HG03039 (cell line): ENCODE results near the gene COMMD3.

ENCODE experiments used
- ATAC-seq: cut with Tn5 transposase; IDR thresholded peaks from one replicate; pipeline ENCODE4 v1.9.1; 2021; ENCODE audit warnings: mild to moderate bottlenecking, moderate library complexity; ENCODE audit not compliant: unreplicated experiment

The COMMD3 gene

GRCh38 chr10:22319547-22319979 lies 3.4 kb downstream of the COMMD3 start:
- no peak for ATAC-seq

- no peak for ATAC-seq
These were observed 3.9 kb downstream of the COMMD3 start for GRCh38 chr10:22319980-22320558.

DNA sequence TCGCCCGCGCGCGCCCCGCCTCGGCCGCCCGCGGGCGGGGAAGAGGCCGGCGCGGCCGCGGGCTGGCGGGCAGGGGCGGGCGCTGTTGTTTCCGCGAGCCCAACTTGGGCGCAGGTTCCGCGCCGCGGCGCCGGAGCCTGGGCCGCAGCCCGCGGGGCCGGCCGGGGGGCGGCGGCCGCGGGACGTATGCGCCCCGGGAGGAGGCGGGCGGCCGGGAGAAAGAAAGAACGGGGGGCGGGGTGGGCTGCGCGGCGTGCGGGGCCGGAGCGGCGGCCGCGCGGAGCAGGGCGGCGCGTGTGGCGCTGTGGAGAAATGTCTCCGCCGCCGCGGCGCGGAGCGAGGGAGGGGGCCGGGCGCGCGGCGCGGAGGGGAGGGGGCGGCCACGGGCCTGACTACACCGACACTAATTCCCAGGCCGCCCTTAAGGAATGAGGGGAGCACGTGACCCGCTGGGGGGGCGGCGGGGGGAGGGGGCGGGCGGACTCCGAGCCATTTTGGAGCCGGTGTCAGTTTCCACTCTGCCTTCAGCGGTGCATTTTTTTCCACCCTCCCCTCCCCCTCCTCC lies 4.5 kb downstream of the COMMD3 start, which contains the start of gene BMI1:
Gene BMI1 (plus strand): TSS at position 509 of the 565 bp plus-strand sequence. CDS start 5,351 bp downstream, outside the sequence.
- peak; percentile 23 for ATAC-seq

- ATAC-seq: peak; percentile 21
These were observed 5.2 kb downstream of the COMMD3 start for GRCh38 chr10:22321156-22321923.

- ATAC-seq: no peak
These were observed 5.9 kb downstream of the COMMD3 start for GRCh38 chr10:22321924-22322640.

DNA sequence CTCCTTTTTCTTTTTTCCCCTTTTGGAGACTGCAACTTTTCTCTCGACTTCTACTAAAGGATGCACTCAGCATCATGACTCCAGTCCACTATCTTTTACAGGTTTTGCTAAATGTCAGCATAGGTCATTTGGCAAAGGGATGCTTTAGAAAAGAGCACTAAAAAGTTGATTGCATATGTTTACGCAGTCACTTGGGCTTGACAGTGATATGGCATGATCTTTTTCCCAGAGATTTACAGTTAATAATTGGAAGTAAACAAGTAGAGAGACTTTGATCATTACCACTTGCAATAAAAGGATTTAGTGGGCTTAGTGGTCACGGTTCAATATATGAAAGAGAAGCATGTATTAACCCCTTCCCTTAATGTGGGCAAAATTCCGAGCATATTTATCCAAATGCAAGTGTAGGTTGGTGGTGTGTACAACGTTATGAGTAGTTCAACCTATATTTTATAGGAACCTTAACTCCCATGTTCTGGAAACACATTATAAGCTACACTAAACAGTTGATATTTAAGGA lies 6.5 kb downstream of the COMMD3 start:
- no peak for ATAC-seq

- no peak for ATAC-seq
These were observed 7.5 kb downstream of the COMMD3 start for GRCh38 chr10:22323538-22324305.

DNA sequence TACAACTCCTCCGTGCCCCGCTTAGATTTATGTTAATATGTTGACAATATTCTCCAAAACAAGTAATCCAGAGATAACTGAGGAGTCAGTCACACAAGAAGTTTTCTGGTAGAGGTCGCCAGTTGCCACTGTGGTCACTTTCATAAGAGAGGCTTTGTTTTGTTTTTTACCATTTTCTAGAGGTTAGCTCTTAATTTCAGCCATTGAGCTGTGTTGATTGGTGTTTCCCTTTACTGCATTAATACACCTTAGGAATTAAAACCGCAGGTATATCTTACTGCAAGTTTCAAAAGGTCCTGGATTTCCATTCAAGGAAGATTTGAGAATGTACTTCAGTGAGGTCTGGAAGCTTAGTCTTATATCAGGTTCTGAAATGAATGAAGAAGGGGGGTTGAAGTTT lies 8.2 kb downstream of the COMMD3 start:
- no peak for ATAC-seq

GRCh38 chr10:22324893-22325271 lies 8.7 kb downstream of the COMMD3 start:
- ATAC-seq: no peak

DNA sequence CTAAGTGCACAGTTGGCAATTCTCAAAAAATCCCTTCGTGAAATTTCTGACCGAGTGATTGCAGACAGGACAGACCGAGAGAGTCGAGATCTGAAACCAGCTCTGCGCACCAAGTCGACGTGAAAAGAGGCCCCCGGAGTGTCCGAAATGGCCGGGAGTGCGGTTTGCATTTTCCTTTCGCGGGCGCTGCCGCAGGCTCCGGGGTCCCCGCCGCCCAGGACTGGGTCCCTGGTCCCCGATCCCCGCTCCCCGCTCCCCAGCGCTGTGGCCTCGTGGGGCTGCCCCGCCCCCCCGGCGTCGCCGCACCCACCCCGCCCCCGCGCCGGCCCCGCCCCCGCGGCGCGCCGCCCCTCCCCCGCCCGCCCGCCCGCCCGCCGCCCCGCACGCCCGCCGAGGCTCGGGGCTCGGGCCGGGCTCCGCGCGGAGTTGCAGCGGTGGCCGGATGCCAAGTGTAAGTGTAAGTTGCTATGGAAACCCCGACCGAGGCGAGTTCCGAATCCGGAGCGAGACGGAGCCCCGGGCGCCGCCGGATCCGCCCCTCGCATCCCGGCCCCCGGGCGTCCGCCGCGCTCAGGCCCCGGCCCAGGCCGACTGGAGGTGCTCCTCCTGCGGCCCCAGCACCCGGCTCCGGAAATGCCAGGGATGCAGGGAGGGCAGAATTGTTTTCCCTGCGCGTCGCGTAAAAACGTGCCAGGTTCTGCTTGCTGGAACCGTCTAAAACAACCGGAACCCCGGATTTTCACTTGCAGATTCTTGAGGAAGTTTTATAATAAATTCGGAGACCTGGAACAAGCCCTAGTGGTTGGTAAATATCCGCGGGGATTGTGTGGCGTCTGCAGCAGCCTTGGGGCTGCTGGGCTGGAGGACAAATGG lies 9.3 kb downstream of the COMMD3 start:
- ATAC-seq: peak; percentile 30

- ATAC-seq: no peak
These were observed 10.0 kb downstream of the COMMD3 start for GRCh38 chr10:22326145-22326702.

- ATAC-seq: no peak
These were observed 13.0 kb downstream of the COMMD3 start for GRCh38 chr10:22329150-22329549.

DNA sequence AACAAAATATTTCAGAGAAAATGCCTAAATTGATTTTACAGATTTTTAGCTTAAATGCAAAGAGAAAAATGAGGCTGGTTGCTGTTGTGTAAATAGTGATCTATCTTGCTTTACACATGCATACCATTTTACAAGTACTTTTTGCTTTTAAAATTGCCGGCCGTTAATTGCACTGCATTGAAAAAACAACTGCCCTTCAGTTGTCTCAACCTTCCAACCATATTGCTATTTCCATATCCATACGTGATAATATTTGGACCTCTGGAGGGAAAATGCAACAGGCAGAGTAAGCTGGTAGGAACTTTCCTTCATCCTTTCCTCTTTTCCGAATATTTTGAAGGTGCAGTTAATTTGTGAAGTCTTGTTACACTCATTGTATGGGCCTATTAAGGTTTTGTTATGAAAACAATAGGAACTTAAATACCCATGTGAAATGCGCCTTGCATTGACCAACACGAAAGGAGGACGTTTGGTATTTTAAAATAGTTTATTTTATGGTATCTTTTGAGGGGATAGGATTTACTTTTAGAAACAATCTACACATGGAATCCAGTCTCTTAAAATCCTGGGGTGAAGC lies 16.0 kb downstream of the COMMD3 start:
- ATAC-seq: no peak

- no peak for ATAC-seq
These were observed 17.2 kb downstream of the COMMD3 start for GRCh38 chr10:22333167-22333974.

DNA sequence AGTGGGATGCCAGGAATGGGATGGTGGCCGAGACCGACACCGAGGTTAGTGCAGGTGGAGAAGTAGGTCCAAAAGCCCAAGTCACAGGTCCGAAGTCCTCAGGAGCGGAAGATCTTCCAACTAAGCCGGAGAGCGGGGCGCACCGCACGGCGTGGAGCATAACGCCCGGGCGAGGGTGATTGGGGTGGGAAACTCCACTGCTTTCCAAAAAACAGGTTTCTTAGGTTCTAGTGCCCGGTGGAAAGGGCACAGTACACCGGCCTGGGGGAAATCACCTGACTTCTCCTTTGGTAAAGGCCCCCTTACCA lies 17.7 kb downstream of the COMMD3 start:
- no peak for ATAC-seq

DNA sequence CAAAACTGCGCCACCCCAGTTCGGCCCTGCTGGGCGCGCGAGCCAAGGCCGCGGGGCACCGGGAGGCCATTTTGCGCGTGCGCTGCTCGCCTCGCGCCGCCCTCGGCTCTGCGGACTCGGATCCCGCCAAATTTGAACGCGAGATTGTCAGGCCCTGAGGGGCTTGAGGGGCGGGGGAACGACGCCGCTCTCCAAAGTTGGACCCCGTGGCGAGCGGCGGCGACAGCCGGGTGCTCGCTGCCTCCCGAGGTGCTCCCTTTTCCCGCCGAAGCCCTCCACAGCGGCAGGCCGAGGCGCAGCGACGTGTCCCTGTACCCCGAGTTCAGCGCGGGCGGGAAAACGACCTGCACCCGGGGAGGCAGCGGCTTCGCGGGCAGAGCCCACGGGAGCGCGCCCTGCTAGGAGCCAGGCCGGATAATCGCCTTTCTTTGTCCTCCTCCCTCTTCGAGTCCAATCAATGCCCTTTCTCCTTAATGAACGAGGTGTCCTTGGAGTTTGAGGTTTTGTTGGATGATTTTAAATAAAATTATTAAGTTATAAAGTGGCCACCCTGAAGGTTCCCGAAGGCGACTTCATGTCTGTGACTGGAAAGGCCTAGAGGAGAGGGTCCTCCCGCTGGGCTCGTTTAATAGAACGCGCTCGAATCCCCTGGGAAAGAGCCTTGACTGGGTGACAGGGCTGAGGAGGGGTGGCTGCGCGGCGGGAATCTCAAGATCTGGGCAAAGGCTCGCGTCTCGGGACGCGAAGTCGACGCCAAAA lies 18.4 kb downstream of the COMMD3 start:
- no peak for ATAC-seq

- peak; percentile 55 for ATAC-seq
These were observed 19.2 kb downstream of the COMMD3 start for GRCh38 chr10:22335173-22335933.
